H1 (cell line): ENCODE measurements around the gene MEF2B. TPM values are rescaled to one million over a fixed set of nuclear protein-coding genes. Genes with fewer than 3 reads are reported as not detected.
A peak's percentile ranks its signal among the peaks of the same experiment; 100 is the strongest.

ENCODE experiments used
- CTCF ChIA-PET: fragments of 300-600 bp; sonication (Branson Sonifier 250); formaldehyde crosslinking; loops from one replicate; lab custom pipeline; 2021; ENCODE audit not compliant: partially characterized antibody; lab: Charles Lee
- POLR2A ChIA-PET: fragments of 300-600 bp; sonication (Branson Sonifier 250); formaldehyde crosslinking; loops from one replicate; lab custom pipeline; 2021; ENCODE audit warnings: inconsistent platforms; ENCODE audit not compliant: partially characterized antibody; lab: Charles Lee
- DNase-seq, 2 experiments: peaks; one replicate each; pipeline versions ENCODE4 v3.0.0 to v3.0.0-alpha.2; 2010 to 2022; ENCODE audit warnings: low spot score in 2 of 2, low read depth in 1 of 2, mixed read lengths in 1 of 2
- FAIRE-seq: peaks from 2 replicates; lab custom pipeline; 2011; peaks lifted over from hg19 to GRCh38; lab: Jason Lieb, UNC
- H2AFZ ChIP-seq: 2 replicates; pipeline ENCODE4 v1.8.1; 2012; ENCODE audit warnings: low read length, inconsistent platforms
- H2AK5ac ChIP-seq: 2 replicates; pipeline ENCODE4 v1.6.1; 2013; ENCODE audit warnings: low read depth, low read length
- H2BK120ac ChIP-seq: replicated peaks from 2 replicates; pipeline ENCODE3; 2013; ENCODE audit warnings: low read depth, low read length, inconsistent platforms
- H2BK12ac ChIP-seq: 2 replicates; pipeline ENCODE4 v1.6.1; 2013; ENCODE audit warnings: low read depth, low read length
- H2BK15ac ChIP-seq: 2 replicates; pipeline ENCODE4 v1.6.1; 2013; ENCODE audit warnings: low read length
- H2BK20ac ChIP-seq: 2 replicates; pipeline ENCODE4 v1.6.1; 2013; ENCODE audit warnings: low read length
- H2BK5ac ChIP-seq: 2 replicates; pipeline ENCODE4 v1.6.1; 2013; ENCODE audit warnings: low read depth, low read length
- H3K14ac ChIP-seq: 2 replicates; pipeline ENCODE4 v1.6.1; 2013; ENCODE audit warnings: inconsistent platforms; ENCODE audit not compliant: insufficient read length
- H3K18ac ChIP-seq: 2 replicates; pipeline ENCODE4 v1.6.1; 2013; ENCODE audit warnings: low read length; ENCODE audit errors: extremely low read depth
- H3K23ac ChIP-seq: 2 replicates; pipeline ENCODE4 v1.6.1; 2013; ENCODE audit warnings: inconsistent platforms; ENCODE audit not compliant: insufficient read length
- H3K23me2 ChIP-seq: 2 replicates; pipeline ENCODE4 v1.6.1; 2013; ENCODE audit warnings: low read depth, low read length
- H3K27ac ChIP-seq: 2 replicates; pipeline ENCODE4 v1.6.1; 2011; ENCODE audit warnings: low read depth, low read length, inconsistent platforms
- H3K27me3 ChIP-seq, 4 experiments: replicated peaks in 1 of 4; 1 replicate in 1 of 4; 2 replicates in 3 of 4; pipeline versions ENCODE4 v1.6.1 to v1.8.1; 2011 to 2013; ENCODE audit warnings: low read length in 3 of 4, mild to moderate bottlenecking in 3 of 4, inconsistent platforms in 2 of 4, mixed read lengths in 2 of 4, moderate library complexity in 1 of 4; ENCODE audit not compliant: control insufficient read depth in 3 of 4, insufficient read depth in 3 of 4; ENCODE audit errors: extremely low read depth in 1 of 4
- H3K36me3 ChIP-seq, 4 experiments: 2 replicates each; pipeline versions ENCODE4 v1.6.1 to v1.8.1; 2011 to 2013; ENCODE audit warnings: mild to moderate bottlenecking in 4 of 4, low read length in 3 of 4, moderate library complexity in 2 of 4, control low read depth in 1 of 4, inconsistent platforms in 1 of 4; ENCODE audit not compliant: insufficient read depth in 4 of 4, control insufficient read depth in 2 of 4
- H3K4ac ChIP-seq: replicated peaks from 2 replicates; pipeline ENCODE3; 2013; ENCODE audit warnings: low read length, low read depth, mixed read lengths, inconsistent platforms; ENCODE audit not compliant: insufficient read length
- H3K4me1 ChIP-seq, 4 experiments: replicated peaks in 1 of 4; 1 replicate in 1 of 4; 2 replicates in 3 of 4; pipeline versions ENCODE4 v1.6.1 to v1.8.1; 2011 to 2013; ENCODE audit warnings: low read length in 3 of 4, inconsistent platforms in 2 of 4, mixed read lengths in 1 of 4; ENCODE audit not compliant: insufficient read depth in 4 of 4, control insufficient read depth in 3 of 4
- H3K4me2 ChIP-seq, 2 experiments: 2 replicates each; pipeline versions ENCODE4 v1.6.1 to v1.8.1; 2011 to 2013; ENCODE audit warnings: low read depth in 2 of 2, low read length in 2 of 2, control low read depth in 1 of 2, inconsistent platforms in 1 of 2, mild to moderate bottlenecking in 1 of 2; ENCODE audit not compliant: insufficient read depth in 1 of 2
- H3K4me3 ChIP-seq, 4 experiments: fragments of 200-600, 300-600 bp in 1 of 4; sonication (generic), shearing (Covaris generic), sonication (Bioruptor Twin) in 1 of 4; 2 replicates each; pipeline versions ENCODE4 v1.5.1 to v1.8.1; 2011 to 2016; ENCODE audit warnings: low read length in 4 of 4, low read depth in 3 of 4, control low read depth in 2 of 4, inconsistent platforms in 2 of 4, mild to moderate bottlenecking in 2 of 4, mixed read lengths in 1 of 4, moderate library complexity in 1 of 4; ENCODE audit not compliant: insufficient read depth in 2 of 4; ENCODE audit errors: extremely low read depth in 1 of 4
- H3K56ac ChIP-seq: replicated peaks from 2 replicates; pipeline ENCODE3; 2013; ENCODE audit warnings: low read depth, mild to moderate bottlenecking, mixed read lengths, low read length, inconsistent platforms; ENCODE audit not compliant: insufficient read length
- H3K79me1 ChIP-seq: 2 replicates; pipeline ENCODE4 v1.6.1; 2013; ENCODE audit warnings: low read depth, low read length, control low read depth
- H3K79me2 ChIP-seq, 2 experiments: 2 replicates each; pipeline versions ENCODE4 v1.6.1 to v1.8.1; 2012 to 2013; ENCODE audit warnings: low read length in 2 of 2, mild to moderate bottlenecking in 2 of 2, inconsistent platforms in 1 of 2; ENCODE audit not compliant: insufficient read depth in 2 of 2, control insufficient read depth in 1 of 2
- H3K9ac ChIP-seq, 4 experiments: replicated peaks in 1 of 4; 1 replicate in 1 of 4; 2 replicates in 3 of 4; pipeline versions ENCODE4 v1.6.1 to v1.8.1; 2011 to 2013; ENCODE audit warnings: low read depth in 3 of 4, low read length in 3 of 4, control low read depth in 2 of 4, mild to moderate bottlenecking in 2 of 4, moderate library complexity in 2 of 4, inconsistent platforms in 1 of 4; ENCODE audit errors: extremely low read depth in 1 of 4
- H3K9me3 ChIP-seq, 2 experiments: 2 replicates each; pipeline versions ENCODE4 v1.6.1 to v1.8.1; 2012 to 2013; ENCODE audit warnings: mild to moderate bottlenecking in 2 of 2, moderate library complexity in 2 of 2, control low read depth in 1 of 2, inconsistent platforms in 1 of 2, low read depth in 1 of 2, low read length in 1 of 2, mixed read lengths in 1 of 2; ENCODE audit not compliant: insufficient read depth in 2 of 2
- H4K20me1 ChIP-seq, 2 experiments: replicated peaks in 1 of 2; 2 replicates each; pipeline versions ENCODE3 to v1.8.1; 2011 to 2013; ENCODE audit warnings: inconsistent platforms in 2 of 2, low read length in 2 of 2, mild to moderate bottlenecking in 1 of 2; ENCODE audit not compliant: insufficient read depth in 2 of 2, control insufficient read depth in 1 of 2
- H4K5ac ChIP-seq: 2 replicates; pipeline ENCODE4 v1.6.1; 2013; ENCODE audit warnings: low read length, low read depth, mixed read lengths, inconsistent platforms; ENCODE audit not compliant: insufficient read length
- H4K8ac ChIP-seq: 2 replicates; pipeline ENCODE4 v1.8.0; 2013; ENCODE audit warnings: mild to moderate bottlenecking, moderate library complexity, low read length, inconsistent platforms; ENCODE audit not compliant: insufficient read depth; ENCODE audit errors: extremely low read depth
- H4K91ac ChIP-seq: replicated peaks from 2 replicates; pipeline ENCODE3; 2013; ENCODE audit warnings: low read length, mixed read lengths, inconsistent platforms; ENCODE audit not compliant: insufficient read length
- CTCF ChIP-seq, 3 experiments: IDR thresholded peaks; 1 replicate in 2 of 3; 2 replicates in 1 of 3; pipeline versions ENCODE4 v1.5.1 to v1.6.1; 2011; ENCODE audit warnings: low read length in 3 of 3, mild to moderate bottlenecking in 3 of 3, inconsistent platforms in 2 of 3, low read depth in 1 of 3, moderate library complexity in 1 of 3; ENCODE audit not compliant: insufficient read depth in 1 of 3; ENCODE audit errors: control extremely low read depth in 1 of 3
- RAD21 ChIP-seq, 2 experiments: IDR thresholded peaks in 1 of 2; conservative IDR thresholded peaks in 1 of 2; 2 replicates each; pipeline ENCODE4 v1.6.1; 2011; ENCODE audit warnings: low read depth in 2 of 2, low read length in 2 of 2, improper control_type of control experiment in 1 of 2, inconsistent platforms in 1 of 2, mild to moderate bottlenecking in 1 of 2, moderate library complexity in 1 of 2
- ZNF274 ChIP-seq: IDR thresholded peaks from 2 replicates; pipeline ENCODE4 v1.7.0; 2012; ENCODE audit warnings: low read length, borderline replicate concordance; ENCODE audit errors: extremely low read depth
- WGBS, 2 experiments: shearing (Covaris generic) in 1 of 2; methylation state at CpG; one replicate each; pipeline versions ENCODE4 v1.1.6 to v1.1.7; 2013 to 2015; ENCODE audit warnings: low lambda C conversion rate in 2 of 2, mixed read lengths in 2 of 2, inconsistent platforms in 1 of 2, low coverage in 1 of 2, missing lambda C conversion rate in 1 of 2; ENCODE audit not compliant: insufficient replicate concordance in 2 of 2, insufficient coverage in 1 of 2, insufficient read length in 1 of 2; ENCODE audit errors: extremely low coverage in 1 of 2, missing lambda C conversion rate in 1 of 2; 5-methylcytosine and 5-hydroxymethylcytosine counted together
- polyA plus RNA-seq, 7 experiments: library from polyadenylated mRNA; depleted of rRNA in 3 of 7; stranded (reverse) in 5 of 7; unstranded in 2 of 7; fragments of >200 nt in 5 of 7; fragments of 200-250 nt in 2 of 7; gene quantifications; 1 replicate in 5 of 7; 2 replicates in 1 of 7; 4 replicates in 1 of 7; pipeline versions ENCODE4 v1.2.1 to v1.2.3, GENCODE V29; 2011 to 2013; ENCODE audit warnings: missing spikeins in 2 of 7, mixed read lengths in 2 of 7
- total RNA-seq: library from RNA; stranded (reverse); fragmentation: NEBNext Ultra II Directional; extraction: Animal tissue kit (Norgen Biotek cat#: 25700); gene quantifications from 2 replicates; pipeline ENCODE4 v1.2.1, GENCODE V29; 2021

MEF2B gene
- total and polyA plus RNA-seq, 2 of the 8 experiments (the other 6 are each of a cell fraction or from before 2014, with no cell fraction given), result 2.8 to 3.7 TPM

GRCh38 chr19:19154768-19155494 is 15.1 kb downstream of the MEF2B start:
- Histone ChIP-seq H3K79me1 (no peaks in the 10 kb centered on the region), H3K9ac (no peak overlapping the region), H2BK12ac (0 out of 2 replicates have a peak overlapping the region, but pooled peaks have one; percentile 42), H3K23ac (no peak overlapping the region), H2AK5ac (no peak overlapping the region), H2AFZ (no peak overlapping the region), H3K23me2 (no peaks in the 10 kb centered on the region), H3K4me2 (no peak overlapping the region), H4K8ac (no peak overlapping the region), H4K5ac (no peak overlapping the region), H2BK5ac (no peak overlapping the region), H2BK15ac (no peak overlapping the region), H3K4ac (no peak overlapping the region), H2BK120ac (no peak overlapping the region), H3K79me2 (no peaks in the 10 kb centered on the region), H3K14ac (no peak overlapping the region), H3K4me3 (no peak overlapping the region), H4K91ac (no peak overlapping the region), H3K36me3 (peaks cover 0 to 8% (median 0%) of the 10 kb centered on the region in 4 experiments; a peak in 1 of 8 replicates), H3K27ac (no peak overlapping the region), H4K20me1 (no peaks in the 10 kb centered on the region), H3K9me3 (no peaks in the 10 kb centered on the region), H3K56ac (no peak overlapping the region), H3K27me3 (no peaks in the 10 kb centered on the region; a peak in 1 of 7 replicates), H2BK20ac (no peak overlapping the region), H3K18ac (no peak overlapping the region), H3K4me1 (no peaks in the 10 kb centered on the region; a peak in 2 of 7 replicates)
- POLR2A ChIA-PET, result interaction anchor here (1.0 to 9.4 kb wide), 5 partner anchors 9 to 93 kb away, joined by 3 to 133 read pairs (median 5); partner anchors contain the start of gene MEF2B
- no peak for TF ChIP-seq ZNF274
- peak in 1 of 2 experiments; percentile 30; a peak in 1 of 4 replicates for TF ChIP-seq RAD21 (IDR thresholded peaks at IDR 0.05 in 1 of 2, conservative IDR thresholded peaks at IDR 0.05 in 1 of 2; ENCODE audit: low read depth in 2 of 2, low read length in 2 of 2)
- peak in 2 of 3 experiments; percentile 21 to 24; a peak in 3 of 4 replicates for TF ChIP-seq CTCF (IDR thresholded peaks at IDR 0.05; ENCODE audit: control extremely low read depth in 1 of 3, insufficient read depth in 1 of 3, low read depth in 1 of 3, low read length in 3 of 3)
- FAIRE-seq (no peak), DNase-seq (no peak)
- 92% methylated on average over 6 of the region's 6 CpGs; no CpG with 5 or more reads in 1 of the 2 experiments for WGBS, 2 experiments
- CTCF ChIA-PET, result interaction anchor here (0.9 to 11.9 kb wide), 10 partner anchors 8 to 160 kb away, joined by 3 to 109 read pairs (median 4); partner anchors contain the start of gene MEF2B
